Neutrophil (primary cell): ENCODE measurements around the gene BDKRB1.

Experiments
- H3K27ac ChIP-seq: fragments of 200-600 bp; sonication (generic); 2 replicates; pipeline ENCODE4 v1.5.1; 2016; ENCODE audit warnings: mild to moderate bottlenecking, moderate library complexity
- H3K27me3 ChIP-seq: fragments of 200-600 bp; sonication (generic); 2 replicates; pipeline ENCODE4 v1.6.0; 2016; ENCODE audit warnings: mild to moderate bottlenecking
- H3K36me3 ChIP-seq: fragments of 200-600 bp; sonication (generic); 2 replicates; pipeline ENCODE4 v1.5.1; 2017
- H3K4me1 ChIP-seq, 2 experiments: fragments of 200-600 bp in 1 of 2; sonication (generic) in 1 of 2; 1 replicate in 1 of 2; 2 replicates in 1 of 2; pipeline versions ENCODE4 v1.5.1 to v1.6.1; 2013 to 2016; ENCODE audit warnings: low read depth in 1 of 2, low read length in 1 of 2, mild to moderate bottlenecking in 1 of 2, moderate library complexity in 1 of 2; ENCODE audit not compliant: control insufficient read depth in 1 of 2, insufficient read depth in 1 of 2
- H3K4me3 ChIP-seq, 2 experiments: fragments of 200-600 bp in 1 of 2; sonication (generic) in 1 of 2; 1 replicate in 1 of 2; 2 replicates in 1 of 2; pipeline ENCODE4 v1.5.1; 2013 to 2016; ENCODE audit warnings: low read depth in 1 of 2, low read length in 1 of 2, mild to moderate bottlenecking in 1 of 2, moderate library complexity in 1 of 2
- H3K9me3 ChIP-seq: fragments of 200-600 bp; sonication (generic); 2 replicates; pipeline ENCODE4 v1.5.1; 2016
- TF ChIP-seq, protein P1 (sequence below): fragments of 200-600 bp; sonication (generic); IDR thresholded peaks from 2 replicates; pipeline ENCODE4 v1.5.1; 2016; ENCODE audit warnings: antibody characterized with exemption

The BDKRB1 gene

GRCh38 chr14:96212896-96213295 is 43.1 kb upstream of the BDKRB1 start:
- no peaks in the 10 kb centered on the region for H3K4me1 ChIP-seq

GRCh38 chr14:96213871-96214465 is 42.0 kb upstream of the BDKRB1 start:
- TF ChIP-seq, protein P1, sequence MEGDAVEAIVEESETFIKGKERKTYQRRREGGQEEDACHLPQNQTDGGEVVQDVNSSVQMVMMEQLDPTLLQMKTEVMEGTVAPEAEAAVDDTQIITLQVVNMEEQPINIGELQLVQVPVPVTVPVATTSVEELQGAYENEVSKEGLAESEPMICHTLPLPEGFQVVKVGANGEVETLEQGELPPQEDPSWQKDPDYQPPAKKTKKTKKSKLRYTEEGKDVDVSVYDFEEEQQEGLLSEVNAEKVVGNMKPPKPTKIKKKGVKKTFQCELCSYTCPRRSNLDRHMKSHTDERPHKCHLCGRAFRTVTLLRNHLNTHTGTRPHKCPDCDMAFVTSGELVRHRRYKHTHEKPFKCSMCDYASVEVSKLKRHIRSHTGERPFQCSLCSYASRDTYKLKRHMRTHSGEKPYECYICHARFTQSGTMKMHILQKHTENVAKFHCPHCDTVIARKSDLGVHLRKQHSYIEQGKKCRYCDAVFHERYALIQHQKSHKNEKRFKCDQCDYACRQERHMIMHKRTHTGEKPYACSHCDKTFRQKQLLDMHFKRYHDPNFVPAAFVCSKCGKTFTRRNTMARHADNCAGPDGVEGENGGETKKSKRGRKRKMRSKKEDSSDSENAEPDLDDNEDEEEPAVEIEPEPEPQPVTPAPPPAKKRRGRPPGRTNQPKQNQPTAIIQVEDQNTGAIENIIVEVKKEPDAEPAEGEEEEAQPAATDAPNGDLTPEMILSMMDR = no peak

More at GRCh38 chr14:96212896-96213295, 43.1 kb upstream of the BDKRB1 start:
- Histone ChIP-seq H3K4me3 (no peak overlapping the region), H3K27ac (no peak overlapping the region), H3K9me3 (no peaks in the 10 kb centered on the region), H3K27me3 (peaks cover 26% of the 10 kb centered on the region), H3K36me3 (no peaks in the 10 kb centered on the region)
- TF ChIP-seq, protein P1 = no peak

GRCh38 chr14:96214793-96215192 is 41.2 kb upstream of the BDKRB1 start:
- Histone ChIP-seq H3K27ac (no peak overlapping the region), H3K4me3 (no peak overlapping the region), H3K36me3 (no peaks in the 10 kb centered on the region), H3K27me3 (peaks cover 17% of the 10 kb centered on the region), H3K9me3 (no peaks in the 10 kb centered on the region), H3K4me1 (no peaks in the 10 kb centered on the region)
- TF ChIP-seq, protein P1 = no peak

More at GRCh38 chr14:96213871-96214465, 42.0 kb upstream of the BDKRB1 start:
- no peaks in the 10 kb centered on the region for H3K4me1 ChIP-seq
- no peak overlapping the region for H3K27ac ChIP-seq
- no peaks in the 10 kb centered on the region for H3K9me3 ChIP-seq
- peaks cover 17% of the 10 kb centered on the region for H3K27me3 ChIP-seq
- no peaks in the 10 kb centered on the region for H3K36me3 ChIP-seq
- no peak overlapping the region for H3K4me3 ChIP-seq

- Histone ChIP-seq H3K27ac (no peak overlapping the region), H3K36me3 (no peaks in the 10 kb centered on the region), H3K4me3 (no peak overlapping the region)
Observed at GRCh38 chr14:96215452-96216244, 40.4 kb upstream of the BDKRB1 start.

GRCh38 chr14:96216627-96217026 is 39.4 kb upstream of the BDKRB1 start:
- peaks cover 17% of the 10 kb centered on the region for H3K27me3 ChIP-seq
- TF ChIP-seq, protein P1 = no peak
- no peak overlapping the region for H3K27ac ChIP-seq
- H3K4me1 ChIP-seq = no peaks in the 10 kb centered on the region
- no peaks in the 10 kb centered on the region for H3K36me3 ChIP-seq
- H3K9me3 ChIP-seq = no peaks in the 10 kb centered on the region
- H3K4me3 ChIP-seq = no peak overlapping the region

More at GRCh38 chr14:96215452-96216244, 40.4 kb upstream of the BDKRB1 start:
- Histone ChIP-seq H3K4me1 (no peaks in the 10 kb centered on the region), H3K27me3 (peaks cover 15% of the 10 kb centered on the region), H3K9me3 (no peaks in the 10 kb centered on the region)
- TF ChIP-seq, protein P1 = no peak
